ENCODE data around the gene EMILIN3.
A peak's percentile ranks its signal among the peaks of the same experiment; 100 is the strongest.

The EMILIN3 gene

GRCh38 chr20:41349266-41349665, 17.4 kb downstream of the EMILIN3 start:
- H3K27ac ChIP-seq (ENCODE audit: low read length) = no peak overlapping the region
- H3K9me3 ChIP-seq (ENCODE audit: insufficient read depth, low read length, severe bottlenecking) = no peaks in the 10 kb centered on the region
- H3K27me3 ChIP-seq (ENCODE audit: insufficient read depth, low read length, poor library complexity) = peaks cover 3% of the 10 kb centered on the region
- no peak overlapping the region for H2AFZ ChIP-seq (ENCODE audit: low read depth, low read length)
- no peaks in the 10 kb centered on the region for H3K36me3 ChIP-seq (ENCODE audit: insufficient read depth, low read length)
- ATAC-seq (ENCODE audit: insufficient read depth, low read depth) = no peak
- TF ChIP-seq EZH2 (IDR thresholded peaks at IDR 0.05; ENCODE audit: borderline replicate concordance, low read depth, low read length, severe bottlenecking) (no peak), CTCF (IDR thresholded peaks at IDR 0.05; ENCODE audit: borderline replicate concordance, extremely low read depth, low read length, poor library complexity, severe bottlenecking) (no peak)
- H3K4me1 ChIP-seq (ENCODE audit: insufficient read depth, low read length) = no peaks in the 10 kb centered on the region
- H3K4me2 ChIP-seq (ENCODE audit: insufficient read depth, low read length) = no peak overlapping the region
- DNase-seq = no peak
- no peak overlapping the region for H3K4me3 ChIP-seq (ENCODE audit: low read depth in 1 of 2, low read length in 2 of 2)
- peaks cover 8% of the 10 kb centered on the region; the same call in 1 of the 2 replicates for H4K20me1 ChIP-seq (ENCODE audit: insufficient read depth, low read length)
- no peak overlapping the region for H3K9ac ChIP-seq (ENCODE audit: low read depth, low read length)
- H3K79me2 ChIP-seq (ENCODE audit: insufficient read depth, low read length) = no peaks in the 10 kb centered on the region

- Histone ChIP-seq H3K27me3 (ENCODE audit: insufficient read depth, low read length, poor library complexity) (peaks cover 3% of the 10 kb centered on the region), H4K20me1 (ENCODE audit: insufficient read depth, low read length) (peaks cover 8% of the 10 kb centered on the region; the same call in 1 of the 2 replicates), H3K9ac (ENCODE audit: low read depth, low read length) (no peak overlapping the region), H3K79me2 (ENCODE audit: insufficient read depth, low read length) (no peaks in the 10 kb centered on the region), H2AFZ (ENCODE audit: low read depth, low read length) (no peak overlapping the region), H3K36me3 (ENCODE audit: insufficient read depth, low read length) (no peaks in the 10 kb centered on the region), H3K27ac (ENCODE audit: low read length) (no peak overlapping the region), H3K4me3 (ENCODE audit: low read depth in 1 of 2, low read length in 2 of 2) (no peak overlapping the region), H3K4me1 (ENCODE audit: insufficient read depth, low read length) (no peaks in the 10 kb centered on the region), H3K4me2 (ENCODE audit: insufficient read depth, low read length) (no peak overlapping the region), H3K9me3 (ENCODE audit: insufficient read depth, low read length, severe bottlenecking) (no peaks in the 10 kb centered on the region)
- ATAC-seq (ENCODE audit: insufficient read depth, low read depth) (no peak), DNase-seq (no peak)
- no peak for TF ChIP-seq EZH2 (IDR thresholded peaks at IDR 0.05; ENCODE audit: borderline replicate concordance, low read depth, low read length, severe bottlenecking)
- TF ChIP-seq CTCF (IDR thresholded peaks at IDR 0.05; ENCODE audit: borderline replicate concordance, extremely low read depth, low read length, poor library complexity, severe bottlenecking) = no peak
These were observed 18.0 kb downstream of the EMILIN3 start for GRCh38 chr20:41348430-41349172.

- TF ChIP-seq EZH2 (IDR thresholded peaks at IDR 0.05; ENCODE audit: borderline replicate concordance, low read depth, low read length, severe bottlenecking) = no peak
- TF ChIP-seq CTCF (IDR thresholded peaks at IDR 0.05; ENCODE audit: borderline replicate concordance, extremely low read depth, low read length, poor library complexity, severe bottlenecking) = no peak
- no peak overlapping the region for H3K4me3 ChIP-seq (ENCODE audit: low read depth in 1 of 2, low read length in 2 of 2)
- peaks cover 8% of the 10 kb centered on the region; the same call in 1 of the 2 replicates for H4K20me1 ChIP-seq (ENCODE audit: insufficient read depth, low read length)
- H3K4me1 ChIP-seq (ENCODE audit: insufficient read depth, low read length) = no peaks in the 10 kb centered on the region
- DNase-seq = no peak
- no peaks in the 10 kb centered on the region for H3K36me3 ChIP-seq (ENCODE audit: insufficient read depth, low read length)
- H3K79me2 ChIP-seq (ENCODE audit: insufficient read depth, low read length) = no peaks in the 10 kb centered on the region
- H3K27me3 ChIP-seq (ENCODE audit: insufficient read depth, low read length, poor library complexity) = peaks cover 3% of the 10 kb centered on the region
- H2AFZ ChIP-seq (ENCODE audit: low read depth, low read length) = no peak overlapping the region
- H3K9me3 ChIP-seq (ENCODE audit: insufficient read depth, low read length, severe bottlenecking) = no peaks in the 10 kb centered on the region
- no peak overlapping the region for H3K27ac ChIP-seq (ENCODE audit: low read length)
- peak; percentile 26; the same call in 1 of the 3 replicates for ATAC-seq (ENCODE audit: insufficient read depth, low read depth)
- H3K9ac ChIP-seq (ENCODE audit: low read depth, low read length) = no peak overlapping the region
- no peak overlapping the region for H3K4me2 ChIP-seq (ENCODE audit: insufficient read depth, low read length)
These were observed 18.8 kb downstream of the EMILIN3 start for GRCh38 chr20:41347523-41348429.

Measured in DND-41 (cell line).